ENCODE data around the gene CBX8.

CBX8 gene

DNA sequence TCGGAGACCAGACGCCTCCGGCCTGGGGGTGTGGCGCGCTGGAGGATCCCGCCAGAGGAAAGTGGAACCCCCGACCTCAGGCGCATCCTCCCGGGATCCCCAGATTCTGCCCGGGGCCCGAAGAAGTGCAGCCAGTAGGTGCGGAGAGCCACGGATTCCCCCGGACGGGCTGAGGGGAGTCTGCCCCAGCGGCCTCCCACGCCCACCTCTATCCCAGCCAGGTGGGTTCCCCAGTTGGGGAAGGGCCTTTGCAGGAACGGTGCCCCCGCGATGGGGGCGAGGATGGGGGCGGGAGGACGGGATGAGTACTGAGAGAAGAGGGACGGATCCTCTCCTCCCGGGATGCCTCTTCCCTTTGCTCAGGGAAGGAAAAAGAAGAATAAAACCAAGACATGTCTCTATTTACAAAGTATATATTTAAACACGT lies 5.1 kb downstream of the CBX8 start:
- no peak for DNase-seq

DNA sequence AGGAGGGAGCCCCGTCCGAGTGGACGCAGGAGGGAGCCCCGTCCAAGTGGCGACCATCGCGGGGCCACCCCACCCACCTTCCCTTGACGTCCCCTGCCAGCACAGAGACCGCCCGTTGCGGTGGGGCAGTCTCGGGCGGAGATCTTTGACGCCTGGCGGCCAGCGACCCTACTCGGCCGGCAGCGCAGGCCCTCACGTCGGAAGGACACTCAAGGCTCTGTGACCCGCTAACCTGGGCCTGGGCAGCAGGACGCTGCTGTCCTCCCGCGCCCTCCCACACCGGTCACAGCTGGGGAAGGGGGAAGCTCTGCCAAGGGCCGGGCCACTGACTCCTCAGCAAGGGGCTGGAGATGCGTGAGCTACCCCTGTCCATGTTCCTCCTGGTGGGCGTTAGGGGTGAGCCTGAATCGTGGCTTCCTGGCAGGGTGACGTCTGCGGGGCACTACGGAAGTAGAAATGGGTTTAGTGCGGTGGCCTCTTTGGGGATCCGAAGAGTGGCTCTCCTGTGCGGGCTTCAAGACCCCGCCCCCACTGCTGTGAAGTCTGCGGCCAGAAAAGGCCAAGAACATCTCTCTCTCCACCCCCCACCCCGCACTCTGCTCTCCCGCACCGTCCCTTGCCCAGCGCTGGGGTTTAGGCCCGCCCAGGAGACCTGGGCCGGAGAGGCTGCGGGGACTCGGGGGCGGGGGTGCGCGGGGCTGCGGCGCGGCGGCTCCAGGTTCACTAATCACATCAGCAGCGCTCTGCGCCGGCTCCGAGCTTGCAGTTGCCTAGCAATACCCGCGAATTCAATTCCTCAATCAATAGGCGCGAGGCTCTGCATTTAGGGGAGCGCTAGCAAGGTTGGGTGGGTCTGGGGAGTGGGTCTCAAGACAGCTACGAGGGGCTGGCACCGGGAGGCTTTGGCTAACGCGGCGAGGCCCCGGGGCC lies 5.8 kb downstream of the CBX8 start:
- DNase-seq = no peak

DNA sequence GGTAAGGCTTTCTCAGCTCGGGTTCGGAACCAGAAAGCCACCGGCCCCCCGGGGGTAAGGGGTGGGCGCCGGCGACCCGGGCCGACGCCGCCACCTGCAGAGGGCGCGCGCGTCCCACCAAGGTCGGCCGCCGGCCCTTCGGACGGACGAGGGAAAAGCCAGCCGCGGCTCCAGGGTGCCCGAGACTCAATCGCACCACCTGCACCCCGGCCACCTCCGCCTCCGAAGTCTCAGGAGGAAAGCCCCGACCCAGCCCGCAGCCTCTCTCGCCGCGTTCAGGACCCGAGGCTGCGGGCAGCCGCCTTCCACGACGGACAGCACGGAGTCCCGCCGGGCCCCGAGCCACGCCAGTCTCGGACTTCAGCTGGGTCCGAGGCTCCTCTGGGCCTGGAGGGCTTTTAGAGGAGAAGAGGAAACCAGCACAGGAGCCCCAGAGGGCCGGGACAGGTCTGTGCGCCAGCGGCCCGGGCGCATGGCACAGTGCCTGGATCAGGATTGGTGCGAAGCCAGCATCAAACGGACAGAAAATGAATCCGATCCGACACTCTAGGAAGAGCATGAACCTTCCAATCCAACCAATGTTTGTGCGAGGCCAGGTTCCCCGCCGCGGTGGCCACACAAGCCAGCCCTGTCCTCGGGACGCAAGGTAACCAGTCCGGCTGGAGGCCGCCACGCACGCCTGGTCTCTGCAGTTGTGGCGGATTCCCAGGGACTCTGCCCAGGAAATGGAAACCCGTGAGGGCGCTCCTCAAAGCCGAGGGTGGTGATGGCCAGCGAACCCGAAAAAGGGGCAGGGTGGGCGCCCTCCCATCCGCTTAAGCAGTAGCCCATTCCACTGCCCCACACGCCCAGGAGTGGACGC lies 6.7 kb downstream of the CBX8 start:
- peak; percentile 23 for DNase-seq

- no peak for DNase-seq
These were observed 7.6 kb downstream of the CBX8 start for GRCh38 chr17:79788989-79789942.

DNA sequence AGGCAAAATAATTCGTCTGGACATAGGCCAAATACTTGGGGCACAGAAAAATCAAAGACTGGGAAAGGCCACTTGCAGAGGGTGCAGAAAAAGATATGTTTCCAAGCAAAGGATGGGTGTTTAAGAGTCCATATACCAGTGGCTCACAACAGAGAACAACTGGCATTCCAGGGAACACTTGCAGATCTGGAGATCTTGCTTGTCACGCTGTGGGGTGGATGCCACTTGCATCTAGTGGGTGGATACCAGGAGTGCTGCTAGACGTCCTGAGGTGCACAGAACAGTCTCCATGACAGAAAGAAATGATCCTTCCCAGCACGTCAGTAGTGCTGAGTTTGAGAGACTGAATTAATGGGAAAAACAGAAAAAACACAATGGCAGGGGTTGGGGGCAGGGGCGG lies 8.4 kb downstream of the CBX8 start:
- DNase-seq = no peak

DNA sequence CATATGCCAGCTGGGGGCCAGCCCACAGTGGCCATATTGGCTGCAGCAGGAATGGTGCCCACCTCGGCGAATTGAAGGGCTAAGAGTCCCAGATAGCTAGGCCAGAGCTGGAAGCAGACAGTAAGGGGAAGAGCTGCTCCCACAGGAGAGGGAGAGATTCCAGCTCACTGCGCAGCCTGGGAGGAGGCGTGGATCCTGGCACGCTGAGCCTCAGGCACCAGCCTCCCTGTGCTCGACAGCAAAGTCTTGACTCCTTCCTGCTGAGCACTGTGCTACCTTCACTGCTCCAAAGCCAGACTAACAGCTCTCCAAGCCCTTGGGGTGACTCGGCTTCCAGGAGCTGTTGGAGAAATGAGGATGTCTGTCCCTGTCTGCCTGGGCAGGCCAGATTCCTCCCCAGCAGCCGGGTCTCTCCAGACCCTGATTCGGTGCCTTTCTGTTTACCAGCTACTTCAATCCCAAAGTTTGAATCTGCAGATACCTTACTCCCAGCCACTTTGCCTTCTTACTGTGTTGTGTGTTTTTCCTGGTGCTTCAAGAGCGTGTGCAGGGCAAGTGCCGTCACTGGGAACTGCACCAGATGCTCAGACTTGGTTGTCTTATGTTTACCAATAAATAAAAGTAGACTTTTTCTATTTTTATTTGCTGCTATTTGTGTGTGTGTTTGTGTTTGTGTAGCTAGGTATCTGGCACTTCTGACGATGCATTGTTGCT lies 9.8 kb downstream of the CBX8 start:
- DNase-seq = no peak

GRCh38 chr17:79785900-79786810 lies 10.7 kb downstream of the CBX8 start:
- DNase-seq = no peak

DNA sequence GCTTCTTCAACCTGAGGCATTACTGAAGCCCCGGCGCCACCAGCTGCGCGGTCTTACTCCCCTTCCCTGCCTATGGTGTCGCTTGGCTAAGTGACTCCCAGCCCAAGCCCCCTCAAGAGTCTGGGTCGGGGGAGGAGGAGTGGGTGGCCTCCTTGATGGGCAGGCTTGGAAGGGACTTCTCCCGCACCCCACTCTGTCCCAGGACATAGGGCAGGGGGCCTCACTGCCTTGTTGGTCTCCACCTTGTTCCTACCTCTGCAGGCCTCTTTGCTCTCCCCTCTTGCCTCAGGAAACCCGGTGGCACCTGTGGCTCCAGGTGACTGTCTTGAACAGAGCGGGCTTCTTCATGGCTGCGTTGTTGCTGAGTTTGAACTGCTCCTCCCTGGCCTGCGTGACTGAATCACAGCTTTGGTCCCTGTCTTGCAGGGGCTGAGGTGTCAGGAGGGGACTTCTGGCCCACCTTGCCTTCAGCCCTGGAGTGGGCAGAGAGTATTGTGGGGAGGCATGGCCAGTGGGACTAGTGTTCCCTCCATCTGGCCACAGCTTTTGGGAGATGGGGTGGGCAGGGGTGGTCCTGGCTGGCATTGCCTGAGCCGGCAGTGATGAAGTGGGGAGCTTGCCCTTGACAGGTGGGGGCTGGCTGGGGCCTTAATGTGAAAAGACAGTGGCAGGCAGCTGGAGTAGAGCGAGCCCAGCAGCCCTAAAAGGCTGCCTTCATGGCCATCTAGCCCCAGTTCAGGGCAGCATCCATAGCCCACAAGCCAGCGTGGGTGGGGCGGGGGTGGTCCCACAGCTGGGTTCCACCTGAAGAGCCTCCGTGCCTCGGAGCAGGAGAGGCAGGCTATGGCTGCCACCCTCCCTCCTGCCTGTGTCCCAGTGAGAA lies 11.6 kb downstream of the CBX8 start:
- DNase-seq = no peak

DNA sequence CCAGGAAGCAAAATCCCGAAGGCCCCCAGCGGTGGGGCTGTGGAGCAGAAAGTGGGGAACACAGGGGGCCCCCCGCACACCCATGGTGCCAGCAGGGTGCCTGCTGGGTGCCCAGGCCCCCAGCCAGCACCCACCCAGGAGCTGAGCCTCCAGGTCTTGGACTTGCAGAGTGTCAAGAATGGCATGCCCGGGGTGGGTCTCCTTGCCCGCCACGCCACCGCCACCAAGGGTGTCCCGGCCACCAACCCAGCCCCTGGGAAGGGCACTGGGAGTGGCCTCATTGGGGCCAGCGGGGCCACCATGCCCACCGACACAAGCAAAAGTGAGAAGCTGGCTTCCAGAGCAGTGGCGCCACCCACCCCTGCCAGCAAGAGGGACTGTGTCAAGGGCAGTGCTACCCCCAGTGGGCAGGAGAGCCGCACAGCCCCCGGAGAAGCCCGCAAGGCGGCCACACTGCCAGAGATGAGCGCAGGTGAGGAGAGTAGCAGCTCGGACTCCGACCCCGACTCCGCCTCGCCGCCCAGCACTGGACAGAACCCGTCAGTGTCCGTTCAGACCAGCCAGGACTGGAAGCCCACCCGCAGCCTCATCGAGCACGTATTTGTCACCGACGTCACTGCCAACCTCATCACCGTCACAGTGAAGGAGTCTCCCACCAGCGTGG lies 12.4 kb downstream of the CBX8 start:
- DNase-seq = no peak

DNA sequence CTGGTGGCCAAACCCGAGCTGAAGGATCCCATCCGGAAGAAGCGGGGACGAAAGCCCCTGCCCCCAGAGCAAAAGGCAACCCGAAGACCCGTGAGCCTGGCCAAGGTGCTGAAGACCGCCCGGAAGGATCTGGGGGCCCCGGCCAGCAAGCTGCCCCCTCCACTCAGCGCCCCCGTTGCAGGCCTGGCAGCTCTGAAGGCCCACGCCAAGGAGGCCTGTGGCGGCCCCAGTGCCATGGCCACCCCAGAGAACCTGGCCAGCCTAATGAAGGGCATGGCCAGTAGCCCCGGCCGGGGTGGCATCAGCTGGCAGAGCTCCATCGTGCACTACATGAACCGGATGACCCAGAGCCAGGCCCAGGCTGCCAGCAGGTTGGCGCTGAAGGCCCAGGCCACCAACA lies 13.0 kb downstream of the CBX8 start:
- no peak for DNase-seq

GRCh38 chr17:79781736-79782575 lies 14.9 kb downstream of the CBX8 start:
- no peak for DNase-seq

DNA sequence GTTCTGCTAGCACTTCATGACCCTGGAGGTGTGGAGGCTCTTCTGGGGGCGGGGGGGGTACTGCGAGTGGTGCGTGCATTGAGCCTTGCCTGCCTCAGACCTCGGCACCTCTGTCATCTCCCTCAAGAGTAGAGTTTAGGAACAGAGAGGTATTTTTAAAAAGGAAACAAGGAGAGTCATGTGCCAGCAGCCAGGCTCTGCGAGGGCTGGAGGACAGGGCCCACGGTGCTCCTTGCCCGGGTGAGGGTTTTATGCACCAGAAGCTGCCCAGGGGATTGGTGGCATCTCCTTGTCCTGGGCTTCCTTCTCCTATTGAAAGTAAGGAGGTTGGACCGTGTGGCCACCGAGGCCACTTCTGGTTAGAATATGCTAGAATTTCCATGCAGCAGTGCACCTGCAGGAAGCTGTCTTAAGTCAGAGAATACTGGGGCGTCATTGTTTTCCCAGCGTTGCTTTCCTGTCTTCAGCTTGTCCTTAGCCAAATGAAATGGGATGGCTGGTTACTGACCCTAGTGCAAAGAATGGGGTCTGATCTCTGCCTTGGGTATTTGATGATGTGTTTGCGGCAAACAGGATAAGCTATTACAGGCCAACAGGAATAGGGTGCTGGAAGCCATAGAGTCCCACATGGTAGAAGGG lies 15.7 kb downstream of the CBX8 start:
- DNase-seq = no peak

GRCh38 chr17:79779661-79780365 lies 17.1 kb downstream of the CBX8 start:
- no peak for DNase-seq

GRCh38 chr17:79779084-79779529 lies 17.8 kb downstream of the CBX8 start:
- no peak for DNase-seq

DNA sequence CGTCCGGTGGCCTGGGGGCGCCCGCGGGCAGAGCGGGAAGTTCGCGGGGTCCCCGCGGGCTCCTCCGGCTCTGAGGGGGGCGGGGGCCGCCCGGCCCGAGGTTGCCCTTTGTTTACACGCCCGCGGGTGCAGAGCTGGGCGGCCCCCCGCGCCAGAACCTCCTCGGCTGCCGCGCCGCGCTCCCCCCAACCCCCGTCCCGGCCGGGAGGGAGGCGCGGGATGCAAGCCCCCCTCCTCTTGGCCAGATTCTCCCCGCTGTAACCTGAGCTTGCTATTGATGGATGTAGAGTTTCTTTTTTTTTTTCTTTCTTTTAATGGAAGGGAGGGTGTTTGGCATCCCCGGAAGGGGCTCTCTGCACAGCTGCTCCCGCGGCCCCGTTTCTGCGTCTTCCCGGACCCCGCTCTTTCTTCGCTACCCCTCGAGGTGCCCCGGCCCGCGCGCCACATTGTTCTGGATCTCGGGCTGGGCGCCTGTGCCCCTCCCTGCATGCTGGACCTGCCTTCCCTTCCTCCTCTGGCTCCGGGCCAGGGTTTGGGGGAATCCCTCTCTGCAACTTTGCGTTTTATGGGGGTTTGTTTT lies 18.3 kb downstream of the CBX8 start:
- peak; percentile 32 for DNase-seq

DNA sequence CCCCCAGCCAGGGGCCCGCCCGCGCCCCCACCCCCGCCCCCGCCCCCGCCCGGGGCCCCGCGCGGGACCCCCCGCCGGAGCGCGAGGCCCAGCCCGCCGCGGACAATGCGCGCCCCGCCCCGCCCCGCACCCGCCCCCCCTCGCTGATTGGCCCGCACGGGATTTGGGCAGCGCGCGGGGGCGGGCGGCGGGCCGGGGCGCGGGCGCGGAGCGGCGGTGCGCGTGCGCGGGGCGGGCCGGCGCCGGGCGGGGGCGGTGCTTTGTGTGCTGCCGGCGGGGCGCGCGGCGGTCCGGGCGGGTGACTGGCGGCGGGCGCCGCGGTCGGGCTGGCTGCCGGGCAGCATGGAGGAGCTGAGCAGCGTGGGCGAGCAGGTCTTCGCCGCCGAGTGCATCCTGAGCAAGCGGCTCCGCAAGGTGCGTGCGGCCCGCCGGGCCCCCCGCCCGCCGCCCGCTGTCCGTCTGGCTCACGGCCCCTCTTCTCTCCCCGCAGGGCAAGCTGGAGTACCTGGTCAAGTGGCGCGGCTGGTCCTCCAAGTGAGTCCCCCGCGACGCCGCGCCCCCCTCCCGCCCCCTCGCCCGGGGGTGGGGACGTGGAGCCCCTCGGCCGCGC lies 18.9 kb downstream of the CBX8 start, which contains the start of gene CBX2:
Gene CBX2, plus strand, starts transcription at position 255 of the 610 bp plus-strand sequence. Its CDS starts 88 bp downstream, at position 343.
- DNase-seq = peak; percentile 79
